ENCODE measurements around the gene MAPK6. TPM values are rescaled to one million over a fixed set of nuclear protein-coding genes. Genes with fewer than 3 reads are reported as not detected.
"Not testable (repeated sequence)": the region's sequence is repeated elsewhere in the genome, so short reads cannot be mapped to it uniquely, and the experiment has no call there.

The MAPK6 gene
- total RNA-seq, 1 donor from 2014 or later: 91.7 TPM

GRCh38 chr15:52080706-52081392, 61.8 kb downstream of the MAPK6 start:
- no peak for TF ChIP-seq CTCF (IDR thresholded peaks at IDR 0.05; ENCODE audit: unreplicated experiment)
- Mint-ChIP-seq H3K9me3 (ENCODE audit: low read depth) (no peaks in the 10 kb centered on the region), H3K27ac (no peak overlapping the region), H3K36me3 (ENCODE audit: insufficient read depth) (no peaks in the 10 kb centered on the region), H3K4me1 (ENCODE audit: low read depth) (peaks cover 1% of the 10 kb centered on the region), H3K4me3 (ENCODE audit: low read depth) (no peak overlapping the region), H3K27me3 (no peaks in the 10 kb centered on the region)
- DNase-seq (ENCODE audit: low spot score, unreplicated experiment): no peak

DNA sequence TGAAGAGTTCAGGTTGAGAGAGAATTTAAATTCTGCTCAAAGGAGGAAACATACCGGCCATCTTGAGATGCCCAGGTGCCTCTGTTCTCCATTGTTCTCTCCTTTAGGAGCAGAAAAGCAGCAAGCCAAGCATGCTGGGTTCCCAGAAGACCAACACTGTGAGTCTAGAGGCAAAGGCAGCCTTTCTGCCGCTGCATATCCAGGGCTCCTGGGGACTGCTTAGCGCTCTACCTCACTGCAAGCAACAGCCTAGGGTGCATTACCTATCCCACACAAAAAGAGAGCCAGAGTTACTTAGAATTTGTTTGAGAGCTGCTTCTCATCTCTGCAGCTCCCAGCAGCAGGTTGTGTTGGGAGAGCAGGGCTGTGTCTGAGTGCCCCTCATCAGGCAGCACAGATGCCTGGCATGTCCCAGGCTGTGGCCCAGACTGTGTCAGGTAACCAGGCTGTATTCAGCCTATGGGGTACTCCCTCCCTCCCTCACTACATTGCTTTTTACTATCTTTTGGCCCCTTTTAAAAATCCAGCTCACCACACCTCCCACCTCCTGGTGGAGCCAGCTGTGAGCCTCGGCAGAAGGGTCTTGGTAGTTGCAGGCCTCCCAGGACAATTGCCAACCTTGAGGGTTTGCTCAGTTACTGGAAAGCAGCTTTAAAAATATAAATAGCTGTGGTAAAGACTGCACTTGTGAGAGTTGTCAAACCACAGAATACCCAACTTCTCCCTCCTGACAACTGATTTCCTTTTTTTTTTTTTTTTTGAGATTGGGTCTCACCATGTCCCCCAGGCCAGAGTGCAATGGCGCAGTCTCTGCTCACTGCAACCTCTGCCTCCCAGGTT, 63.4 kb downstream of the MAPK6 start:
- no peaks in the 10 kb centered on the region for H3K27me3 Mint-ChIP-seq
- no peak overlapping the region for H3K27ac Mint-ChIP-seq
- H3K4me3 Mint-ChIP-seq (ENCODE audit: low read depth): no peak overlapping the region
- H3K36me3 Mint-ChIP-seq (ENCODE audit: insufficient read depth): no peaks in the 10 kb centered on the region
- H3K9me3 Mint-ChIP-seq (ENCODE audit: low read depth): no peaks in the 10 kb centered on the region
- H3K4me1 Mint-ChIP-seq (ENCODE audit: low read depth): peaks cover 1% of the 10 kb centered on the region
- no peak for TF ChIP-seq CTCF (IDR thresholded peaks at IDR 0.05; ENCODE audit: unreplicated experiment)
- no peak for DNase-seq (ENCODE audit: low spot score, unreplicated experiment)

DNA sequence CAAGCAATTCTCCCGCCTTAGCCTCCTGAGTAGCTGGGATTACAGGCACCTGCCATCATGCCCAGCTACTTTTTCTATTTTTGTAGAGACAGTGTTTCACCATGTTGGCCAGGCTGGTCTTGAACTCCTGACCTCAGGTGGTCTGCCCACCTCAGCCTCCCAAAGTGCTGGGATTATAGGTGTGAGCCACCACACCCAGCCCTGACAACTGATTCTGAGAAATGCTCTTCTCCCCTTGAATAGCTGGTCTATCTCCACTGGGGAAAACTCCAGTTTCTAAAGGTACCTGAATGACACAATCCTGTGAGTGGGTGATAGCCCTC, 64.0 kb downstream of the MAPK6 start:
- not testable (repeated sequence) for H3K36me3 Mint-ChIP-seq (ENCODE audit: insufficient read depth); H3K4me3 Mint-ChIP-seq (ENCODE audit: low read depth); H3K27me3 Mint-ChIP-seq; H3K27ac Mint-ChIP-seq; H3K4me1 Mint-ChIP-seq (ENCODE audit: low read depth); DNase-seq (ENCODE audit: low spot score, unreplicated experiment); H3K9me3 Mint-ChIP-seq (ENCODE audit: low read depth)

- peaks cover 1% of the 10 kb centered on the region for H3K4me1 Mint-ChIP-seq (ENCODE audit: low read depth)
- no peak for TF ChIP-seq CTCF (IDR thresholded peaks at IDR 0.05; ENCODE audit: unreplicated experiment)
- H3K27me3 Mint-ChIP-seq: no peaks in the 10 kb centered on the region
- H3K9me3 Mint-ChIP-seq (ENCODE audit: low read depth): no peaks in the 10 kb centered on the region
- DNase-seq (ENCODE audit: low spot score, unreplicated experiment): no peak
- no peak overlapping the region for H3K27ac Mint-ChIP-seq
- no peaks in the 10 kb centered on the region for H3K36me3 Mint-ChIP-seq (ENCODE audit: insufficient read depth)
- no peak overlapping the region for H3K4me3 Mint-ChIP-seq (ENCODE audit: low read depth)
These were observed 64.6 kb downstream of the MAPK6 start for GRCh38 chr15:52083603-52084002.

- Mint-ChIP-seq H3K27me3 (no peaks in the 10 kb centered on the region), H3K4me1 (ENCODE audit: low read depth) (no peaks in the 10 kb centered on the region), H3K27ac (no peak overlapping the region), H3K36me3 (ENCODE audit: insufficient read depth) (peaks cover 4% of the 10 kb centered on the region), H3K4me3 (ENCODE audit: low read depth) (no peak overlapping the region), H3K9me3 (ENCODE audit: low read depth) (peaks cover 7% of the 10 kb centered on the region)
- no peak for DNase-seq (ENCODE audit: low spot score, unreplicated experiment)
- no peak for TF ChIP-seq CTCF (IDR thresholded peaks at IDR 0.05; ENCODE audit: unreplicated experiment)
These were observed 66.3 kb downstream of the MAPK6 start for GRCh38 chr15:52085299-52085698.
